Measurements from ENCODE around the gene RPS14. TPM values are rescaled to one million over a fixed set of nuclear protein-coding genes. Genes with fewer than 3 reads are reported as not detected.

RPS14 gene
- polyA plus RNA-seq = 1,000 to 10,000 TPM; 3,321 to 6,011 (median 3,509) TPM

GRCh38 chr5:150449517-150450339, at the start of gene RPS14:
Gene RPS14, minus strand, starts transcription at chr5:150449739. Its CDS starts 2,006 bp downstream, at chr5:150447733.
- Mint-ChIP-seq H3K4me1 (peaks cover 39 to 46% of the 10 kb centered on the region in 2 donors), H3K36me3 (peaks cover 18 to 33% (median 19%) of the 10 kb centered on the region in 3 donors), H3K4me3 (peak within 1 kb of the TSS; percentile 91 to 100 (median 99)), H3K27me3 (ENCODE audit: low read depth in 3 of 3) (peaks cover 0 to 10% (median 7%) of the 10 kb centered on the region in 3 donors), H3K27ac (peak within 1 kb of the TSS; percentile 99 to 100 (median 100)), H3K9me3 (no peaks in the 10 kb centered on the region)
- DNase-seq = peak; percentile 94 to 96 (median 96)

DNA sequence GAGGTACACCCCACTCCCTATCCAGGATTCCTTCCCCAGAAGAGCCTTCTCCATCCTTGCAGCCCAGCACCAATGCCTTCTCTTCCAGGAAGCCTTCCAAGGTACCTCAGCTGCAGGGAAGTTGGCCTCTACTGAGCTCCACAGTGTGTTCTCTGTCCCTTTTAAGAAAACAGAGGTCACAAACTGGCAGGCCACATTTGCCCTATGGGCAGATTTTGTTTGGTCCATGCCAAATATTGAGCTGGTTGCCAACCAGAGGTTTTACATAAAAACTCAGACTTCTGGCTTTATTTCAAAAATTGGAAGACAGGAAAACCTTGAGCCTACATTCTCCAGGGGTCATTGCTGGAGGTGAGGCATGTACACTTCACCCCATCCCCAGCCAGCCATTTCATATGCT, 49.4 kb upstream of the RPS14 start:
- H3K27ac Mint-ChIP-seq = no peak overlapping the region
- no peak overlapping the region for H3K4me3 Mint-ChIP-seq
- no peaks in the 10 kb centered on the region for H3K9me3 Mint-ChIP-seq
- DNase-seq = no peak
- H3K36me3 Mint-ChIP-seq = no peaks in the 10 kb centered on the region
- peaks cover 0 to 4% (median 0%) of the 10 kb centered on the region in 3 donors for H3K27me3 Mint-ChIP-seq (ENCODE audit: low read depth in 3 of 3)
- H3K4me1 Mint-ChIP-seq = no peaks in the 10 kb centered on the region

DNA sequence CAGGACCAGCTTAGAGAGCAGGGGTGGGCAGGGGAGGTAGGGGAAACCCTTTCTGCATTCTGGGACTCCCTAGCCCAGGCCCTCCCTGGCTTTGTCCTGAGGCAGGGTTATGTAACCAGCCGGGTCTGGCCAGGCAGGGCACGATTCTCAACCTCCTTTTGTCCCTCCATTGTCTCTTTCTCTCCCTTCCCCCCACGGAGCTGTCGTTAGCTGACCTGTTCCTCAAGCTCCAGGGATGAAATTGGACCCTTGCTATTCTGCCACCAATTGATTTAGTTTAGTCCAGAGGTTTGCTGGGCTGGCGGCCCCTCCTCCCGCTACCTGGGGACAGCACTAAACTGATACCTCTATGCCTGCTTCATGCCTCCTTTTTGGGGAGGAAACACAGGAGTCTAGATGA, 49.0 kb upstream of the RPS14 start:
- H3K9me3 Mint-ChIP-seq = no peaks in the 10 kb centered on the region
- H3K36me3 Mint-ChIP-seq = no peaks in the 10 kb centered on the region
- no peak overlapping the region for H3K4me3 Mint-ChIP-seq
- H3K27ac Mint-ChIP-seq = no peak overlapping the region
- DNase-seq = no peak
- no peaks in the 10 kb centered on the region for H3K4me1 Mint-ChIP-seq
- peaks cover 0 to 4% (median 0%) of the 10 kb centered on the region in 3 donors for H3K27me3 Mint-ChIP-seq (ENCODE audit: low read depth in 3 of 3)

DNA sequence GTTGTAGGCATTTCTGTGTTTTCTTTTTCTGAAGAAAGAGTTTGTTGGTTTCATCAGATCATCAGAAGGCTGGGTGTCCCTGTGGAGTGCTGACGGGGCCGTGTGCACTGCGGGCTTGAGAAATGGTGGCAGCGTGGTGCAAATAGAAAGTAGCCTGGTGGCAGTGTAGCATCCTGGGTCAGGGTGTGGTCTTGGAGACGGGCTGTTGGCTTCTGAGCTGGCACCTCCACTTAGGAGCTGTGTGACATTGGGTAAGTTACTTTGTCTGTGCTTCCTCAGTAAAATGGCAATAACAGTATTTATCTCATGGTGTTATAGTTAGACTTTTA, 48.4 kb upstream of the RPS14 start:
- Mint-ChIP-seq H3K36me3 (no peaks in the 10 kb centered on the region), H3K27me3 (ENCODE audit: low read depth in 3 of 3) (peaks cover 0 to 4% (median 0%) of the 10 kb centered on the region in 3 donors), H3K4me1 (no peaks in the 10 kb centered on the region), H3K27ac (no peak overlapping the region), H3K4me3 (no peak overlapping the region), H3K9me3 (no peaks in the 10 kb centered on the region)
- DNase-seq = no peak

DNA sequence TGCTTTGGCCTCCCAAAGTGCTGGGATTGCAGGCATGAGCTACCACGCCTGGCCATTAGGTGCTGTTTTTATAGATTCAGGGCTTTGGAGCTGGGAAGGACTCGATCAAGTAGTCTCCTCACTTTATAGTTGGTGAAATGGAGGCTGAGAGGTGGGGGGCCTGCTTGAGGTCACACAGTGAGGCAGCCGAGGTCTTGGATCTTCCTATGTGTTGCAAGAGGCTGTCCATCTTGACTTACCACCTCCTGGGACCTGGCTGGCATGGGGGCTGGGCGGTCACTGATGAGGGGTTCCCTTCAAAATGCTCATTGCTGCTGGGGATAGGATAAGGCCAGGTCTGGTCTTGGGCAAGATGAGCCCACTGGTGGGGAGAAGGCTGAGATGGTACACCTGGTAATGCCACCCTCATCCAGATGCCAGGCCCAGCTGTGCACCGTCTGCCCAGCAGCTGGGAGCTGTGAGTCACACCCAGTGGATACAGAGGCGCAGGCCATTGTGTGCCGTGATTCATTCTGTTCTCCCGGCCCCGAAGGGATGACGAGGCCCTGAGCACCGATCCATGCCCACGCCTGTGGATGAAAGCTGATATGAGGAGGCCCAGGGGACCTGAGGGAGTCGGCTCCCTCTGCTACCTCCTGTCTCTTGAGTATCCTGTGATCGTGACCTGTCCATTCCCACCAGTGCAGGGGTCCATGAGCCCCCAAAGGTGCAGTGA, 47.9 kb upstream of the RPS14 start:
- H3K4me3 Mint-ChIP-seq = no peak overlapping the region
- H3K27me3 Mint-ChIP-seq (ENCODE audit: low read depth in 3 of 3) = peaks cover 0 to 4% (median 0%) of the 10 kb centered on the region in 3 donors
- DNase-seq = no peak
- H3K36me3 Mint-ChIP-seq = no peaks in the 10 kb centered on the region
- no peaks in the 10 kb centered on the region for H3K4me1 Mint-ChIP-seq
- H3K27ac Mint-ChIP-seq = no peak overlapping the region
- H3K9me3 Mint-ChIP-seq = no peaks in the 10 kb centered on the region

GRCh38 chr5:150496534-150496933, 47.0 kb upstream of the RPS14 start:
- H3K9me3 Mint-ChIP-seq = no peaks in the 10 kb centered on the region
- no peak for DNase-seq
- no peaks in the 10 kb centered on the region for H3K36me3 Mint-ChIP-seq
- H3K4me3 Mint-ChIP-seq = no peak overlapping the region
- H3K27me3 Mint-ChIP-seq (ENCODE audit: low read depth in 3 of 3) = peaks cover 0 to 2% (median 0%) of the 10 kb centered on the region in 3 donors
- H3K4me1 Mint-ChIP-seq = no peaks in the 10 kb centered on the region
- no peak overlapping the region for H3K27ac Mint-ChIP-seq

GRCh38 chr5:150496098-150496497, 46.6 kb upstream of the RPS14 start:
- Mint-ChIP-seq H3K36me3 (no peaks in the 10 kb centered on the region), H3K27me3 (ENCODE audit: low read depth in 3 of 3) (peaks cover 0 to 2% (median 0%) of the 10 kb centered on the region in 3 donors), H3K4me1 (no peaks in the 10 kb centered on the region), H3K27ac (no peak overlapping the region), H3K4me3 (no peak overlapping the region), H3K9me3 (no peaks in the 10 kb centered on the region)
- DNase-seq = no peak

GRCh38 chr5:150492621-150493020, 43.1 kb upstream of the RPS14 start:
- Mint-ChIP-seq H3K36me3 (no peaks in the 10 kb centered on the region), H3K4me1 (peaks cover 2% of the 10 kb centered on the region in 2 donors), H3K4me3 (no peak overlapping the region), H3K27ac (no peak overlapping the region), H3K9me3 (no peaks in the 10 kb centered on the region), H3K27me3 (ENCODE audit: low read depth in 3 of 3) (peaks cover 0 to under 1% (median 0%) of the 10 kb centered on the region in 3 donors)
- no peak for DNase-seq

- H3K27me3 Mint-ChIP-seq (ENCODE audit: low read depth in 3 of 3) = peaks cover 4 to 8% (median 4%) of the 10 kb centered on the region in 3 donors
- no peak overlapping the region for H3K27ac Mint-ChIP-seq
- H3K9me3 Mint-ChIP-seq = no peaks in the 10 kb centered on the region
These were observed 42.3 kb upstream of the RPS14 start for GRCh38 chr5:150491876-150492275.

DNA sequence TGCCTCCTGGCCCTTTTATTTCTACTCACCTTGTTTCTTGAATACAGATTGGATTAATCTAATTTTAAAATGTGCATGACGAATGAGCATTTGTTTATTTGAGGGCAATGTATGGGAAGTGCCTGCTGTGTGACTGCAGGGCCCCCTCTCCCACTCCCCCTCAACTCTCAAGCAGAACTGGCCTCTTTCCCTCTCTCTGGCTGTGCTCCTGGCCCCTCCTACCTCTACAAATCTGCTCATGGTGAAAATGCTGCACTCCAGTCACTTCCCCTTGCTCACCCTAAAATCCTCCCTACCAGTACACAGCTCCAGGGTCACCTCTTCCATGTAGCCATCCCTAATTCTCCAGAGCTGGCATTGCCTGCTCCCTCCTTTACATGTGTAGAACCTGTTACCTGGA, 41.2 kb upstream of the RPS14 start:
- Mint-ChIP-seq H3K27me3 (ENCODE audit: low read depth in 3 of 3) (peaks cover 6 to 9% (median 8%) of the 10 kb centered on the region in 3 donors), H3K4me3 (no peak overlapping the region), H3K4me1 (peaks cover 9% of the 10 kb centered on the region in 2 donors), H3K27ac (no peak overlapping the region), H3K36me3 (no peaks in the 10 kb centered on the region), H3K9me3 (no peaks in the 10 kb centered on the region)
- DNase-seq = no peak

More at GRCh38 chr5:150491876-150492275, 42.3 kb upstream of the RPS14 start:
- no peak for DNase-seq
- Mint-ChIP-seq H3K4me1 (peaks cover 9% of the 10 kb centered on the region in 2 donors), H3K4me3 (no peak overlapping the region), H3K36me3 (no peaks in the 10 kb centered on the region)

DNA sequence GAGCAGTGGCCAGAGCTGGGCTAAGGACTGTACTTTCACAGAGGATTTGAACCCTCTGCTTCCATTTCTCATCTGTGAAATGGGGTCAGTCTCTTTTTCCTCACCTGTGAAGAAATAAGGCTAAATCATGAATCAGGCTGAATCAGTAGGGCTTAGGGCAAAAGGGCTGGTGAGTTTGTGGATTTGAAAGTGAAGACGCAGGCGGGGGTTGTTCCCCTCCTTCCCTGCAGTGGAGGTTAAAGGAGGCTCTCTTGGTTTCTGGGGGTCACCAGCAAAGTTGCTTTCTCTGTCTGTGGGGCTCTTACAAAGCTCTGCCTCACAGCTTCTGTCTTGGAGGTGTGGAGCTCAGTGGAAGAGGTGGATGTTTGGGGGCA, 40.7 kb upstream of the RPS14 start:
- Mint-ChIP-seq H3K27ac (peak overlapping the region in 1 of 6 donors; percentile 69), H3K27me3 (ENCODE audit: low read depth in 3 of 3) (peaks cover 6 to 11% (median 10%) of the 10 kb centered on the region in 3 donors), H3K4me3 (no peak overlapping the region), H3K4me1 (peaks cover 9% of the 10 kb centered on the region in 2 donors), H3K36me3 (no peaks in the 10 kb centered on the region), H3K9me3 (no peaks in the 10 kb centered on the region)
- no peak for DNase-seq

- no peak for DNase-seq
- no peaks in the 10 kb centered on the region for H3K36me3 Mint-ChIP-seq
- H3K4me3 Mint-ChIP-seq = no peak overlapping the region
- peaks cover 9 to 16% (median 16%) of the 10 kb centered on the region in 3 donors for H3K27me3 Mint-ChIP-seq (ENCODE audit: low read depth in 3 of 3)
- H3K9me3 Mint-ChIP-seq = no peaks in the 10 kb centered on the region
- H3K27ac Mint-ChIP-seq = no peak overlapping the region
- peaks cover 9 to 14% of the 10 kb centered on the region in 2 donors for H3K4me1 Mint-ChIP-seq
These were observed 40.1 kb upstream of the RPS14 start for GRCh38 chr5:150489360-150490295.

DNA sequence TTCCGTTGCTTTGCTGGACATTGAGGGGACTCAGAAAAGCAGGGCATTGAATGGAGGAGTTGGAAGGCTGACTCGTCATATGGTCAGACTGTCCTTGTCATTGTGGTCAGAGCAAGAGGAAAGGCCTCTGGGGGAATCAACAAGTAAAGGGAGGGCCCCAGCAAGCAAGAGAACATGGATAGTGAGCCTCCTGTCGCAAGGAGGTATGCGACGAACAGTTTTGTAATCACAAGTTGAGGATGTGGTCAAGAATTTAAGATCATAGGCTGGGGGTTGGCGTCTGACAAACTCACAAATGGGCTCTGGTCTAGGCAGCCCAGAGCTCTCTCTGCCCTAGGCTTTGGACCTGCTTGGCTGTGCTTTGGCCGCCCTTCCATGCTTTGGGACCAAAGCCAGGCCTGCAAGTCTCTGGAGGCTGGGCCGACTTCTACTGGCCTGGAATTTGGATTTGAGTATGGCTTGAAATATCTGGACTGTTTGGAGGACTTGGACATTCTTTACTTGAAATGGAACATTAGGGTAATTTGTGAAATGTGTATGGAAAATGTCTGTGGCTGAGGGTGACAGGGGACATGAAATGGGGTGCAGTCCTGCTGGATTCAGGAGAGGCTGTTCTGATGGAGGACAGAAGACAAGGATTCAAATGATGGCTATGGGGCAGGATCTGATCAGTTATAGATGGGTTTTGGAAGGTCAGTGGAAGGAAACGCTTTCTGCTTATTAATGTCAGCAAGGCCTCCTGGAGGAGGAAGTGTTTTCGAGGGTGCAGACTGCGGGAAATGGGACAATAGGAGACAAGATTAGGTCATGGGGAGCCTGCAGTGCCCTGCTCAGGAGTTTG, 39.2 kb upstream of the RPS14 start:
- Mint-ChIP-seq H3K27me3 (ENCODE audit: low read depth in 3 of 3) (peaks cover 9 to 16% (median 16%) of the 10 kb centered on the region in 3 donors), H3K27ac (peak overlapping the region in 1 of 6 donors; percentile 3), H3K4me3 (peak overlapping the region in 2 of 5 donors; percentile 0 to 18), H3K36me3 (no peaks in the 10 kb centered on the region), H3K4me1 (peaks cover 9 to 14% of the 10 kb centered on the region in 2 donors), H3K9me3 (no peaks in the 10 kb centered on the region)
- no peak for DNase-seq
